Thyroid gland (tissue), 4 donors: ENCODE results near the gene PCDHB13.

Source experiments
- CTCF ChIP-seq, 6 experiments: fragments of 200-600 bp in 3 of 6; fragments of 450-650 bp in 3 of 6; sonication (generic) in 3 of 6; IDR thresholded peaks; one replicate each; pipeline ENCODE4 v1.5.1; 2016 to 2019; ENCODE audit warnings: antibody characterized with exemption in 6 of 6, mild to moderate bottlenecking in 2 of 6, inconsistent platforms in 1 of 6, moderate library complexity in 1 of 6
- POLR2A ChIP-seq, 2 donors: fragments of 450-650 bp; IDR thresholded peaks; one replicate each; pipeline ENCODE4 v1.6.1; 2017; ENCODE audit warnings: antibody characterized with exemption in 2 of 2, mild to moderate bottlenecking in 2 of 2, moderate library complexity in 1 of 2

GRCh38 chr5:141196363-141196762, 17.4 kb upstream of the PCDHB13 start:
- no peak for TF ChIP-seq CTCF (IDR thresholded peaks at IDR 0.05)
- no peak for TF ChIP-seq POLR2A (IDR thresholded peaks at IDR 0.05)
